ENCODE results near the gene CCDC3. TPM values are rescaled to one million over a fixed set of nuclear protein-coding genes. Genes with fewer than 3 reads are reported as not detected.

Gene CCDC3
- total and polyA plus RNA-seq, 2 of the 8 experiments (the other 6 are each of a cell fraction or from before 2014, with no cell fraction given): 3.4 to 3.7 TPM

GRCh38 chr10:12888470-12888869, 113.0 kb downstream of the CCDC3 start:
- CTCF ChIA-PET (ENCODE audit: partially characterized antibody): interaction anchor here (1.1 to 1.7 kb wide), 4 partner anchors 9 to 186 kb away, joined by 4 to 8 read pairs (median 4); no protein-coding TSS in a partner anchor
- Histone ChIP-seq H4K91ac (replicated peaks; ENCODE audit: insufficient read length, low read length) (no peak overlapping the region), H3K27me3 (replicated peaks in 1 of 4; ENCODE audit: control insufficient read depth in 3 of 4, extremely low read depth in 1 of 4, insufficient read depth in 3 of 4, low read length in 3 of 4) (no peaks in the 10 kb centered on the region), H3K27ac (ENCODE audit: low read depth, low read length) (no peak overlapping the region), H3K4me1 (replicated peaks in 1 of 4; ENCODE audit: control insufficient read depth in 3 of 4, insufficient read depth in 4 of 4, low read length in 3 of 4) (no peaks in the 10 kb centered on the region), H2BK20ac (ENCODE audit: low read length) (no peak overlapping the region), H4K5ac (ENCODE audit: insufficient read length, low read depth, low read length) (no peak overlapping the region), H2BK120ac (replicated peaks; ENCODE audit: low read depth, low read length) (no peak overlapping the region), H3K23me2 (ENCODE audit: low read depth, low read length) (no peaks in the 10 kb centered on the region), H3K14ac (ENCODE audit: insufficient read length) (no peak overlapping the region), H2BK5ac (ENCODE audit: low read depth, low read length) (no peak overlapping the region), H3K4me2 (ENCODE audit: insufficient read depth in 1 of 2, low read depth in 2 of 2, low read length in 2 of 2) (no peak overlapping the region), H3K36me3 (ENCODE audit: control insufficient read depth in 2 of 4, insufficient read depth in 4 of 4, low read length in 3 of 4) (no peaks in the 10 kb centered on the region), H4K8ac (ENCODE audit: extremely low read depth, insufficient read depth, low read length) (no peak overlapping the region), H2AK5ac (ENCODE audit: low read depth, low read length) (no peak overlapping the region), H2AFZ (ENCODE audit: low read length) (no peak overlapping the region), H4K20me1 (replicated peaks in 1 of 2; ENCODE audit: control insufficient read depth in 1 of 2, insufficient read depth in 2 of 2, low read length in 2 of 2) (no peaks in the 10 kb centered on the region), H2BK15ac (ENCODE audit: low read length) (no peak overlapping the region), H3K23ac (ENCODE audit: insufficient read length) (no peak overlapping the region), H3K9me3 (ENCODE audit: insufficient read depth in 2 of 2, low read depth in 1 of 2, low read length in 1 of 2) (0 out of 4 replicates have a peak, but pooled peaks cover 0 to 6% of the 10 kb centered on the region in 2 experiments), H2BK12ac (ENCODE audit: low read depth, low read length) (no peak overlapping the region), H3K4ac (replicated peaks; ENCODE audit: insufficient read length, low read depth, low read length) (no peak overlapping the region), H3K56ac (replicated peaks; ENCODE audit: insufficient read length, low read depth, low read length) (no peak overlapping the region), H3K79me1 (ENCODE audit: low read depth, low read length) (no peaks in the 10 kb centered on the region), H3K79me2 (ENCODE audit: control insufficient read depth in 1 of 2, insufficient read depth in 2 of 2, low read length in 2 of 2) (no peaks in the 10 kb centered on the region), H3K18ac (ENCODE audit: extremely low read depth, low read length) (no peak overlapping the region), H3K4me3 (ENCODE audit: extremely low read depth in 1 of 4, insufficient read depth in 2 of 4, low read depth in 3 of 4, low read length in 4 of 4) (no peak overlapping the region), H3K9ac (replicated peaks in 1 of 4; ENCODE audit: extremely low read depth in 1 of 4, low read depth in 3 of 4, low read length in 3 of 4) (no peak overlapping the region)
- FAIRE-seq (no peak), DNase-seq (ENCODE audit: low read depth in 1 of 2, low spot score in 2 of 2) (no peak)
- WGBS, 2 experiments (ENCODE audit: extremely low coverage in 1 of 2, insufficient coverage in 1 of 2, insufficient read length in 1 of 2, insufficient replicate concordance in 2 of 2, low coverage in 1 of 2, low lambda C conversion rate in 2 of 2, missing lambda C conversion rate in 1 of 2): 90% methylated on average over 2 of the region's 2 CpGs; no CpG with 5 or more reads in 1 of the 2 experiments
- no peak for TF ChIP-seq SIRT6 (IDR thresholded peaks at IDR 0.05; ENCODE audit: low read length)
- TF ChIP-seq MAFK (IDR thresholded peaks at IDR 0.05; ENCODE audit: low read depth, low read length): no peak
- TF ChIP-seq TEAD4 (IDR thresholded peaks at IDR 0.05; ENCODE audit: low read depth, low read length): no peak
- no peak for TF ChIP-seq RBBP5 (IDR thresholded peaks at IDR 0.05; ENCODE audit: borderline replicate concordance, low read depth, low read length)
- no peak for TF ChIP-seq RNF2 (IDR thresholded peaks at IDR 0.05; ENCODE audit: borderline replicate concordance, low read depth, low read length, missing control alignments, poor library complexity, severe bottlenecking)
- no peak for TF ChIP-seq JUN (IDR thresholded peaks at IDR 0.05; ENCODE audit: low read depth, low read length)
- TF ChIP-seq CEBPB (IDR thresholded peaks at IDR 0.05; ENCODE audit: low read depth, low read length): no peak
- TF ChIP-seq NRF1 (IDR thresholded peaks at IDR 0.05; ENCODE audit: low read depth, low read length): no peak
- POLR2A ChIA-PET (ENCODE audit: partially characterized antibody): no interaction called here

All from H1 (cell line).